K562 (cell line): ENCODE data around the gene PARD3. TPM values are rescaled to one million over a fixed set of nuclear protein-coding genes. Genes with fewer than 3 reads are reported as not detected.

Experiments
- ATAC-seq: fragments of 200-7000 bp; cut with Tn5 transposase; 3 replicates; pipeline ENCODE4 v1.9.1; 2020; ENCODE audit warnings: moderate library complexity
- BruUV-seq: library from RNA; stranded (reverse); fragments of 400-500 nt; replicated peaks from 2 replicates; lab custom pipeline; 2021; lab: Mats Ljungman, UMichigan
- CTCF ChIA-PET: fragments of 300-600 bp; formaldehyde crosslinking; extraction: SDS; loops from one replicate; lab custom pipeline; 2021; ENCODE audit warnings: low intra/inter-chr PET ratio; lab: Yijun Ruan, JAX
- POLR2A ChIA-PET: fragments of 300-600, 350-650 bp; sonication (Branson Sonifier 250); formaldehyde crosslinking; extraction: SDS; loops from one replicate; lab custom pipeline; 2021; ENCODE audit warnings: antibody characterized with exemption, inconsistent platforms; lab: Yijun Ruan, JAX
- DNase-seq, 4 experiments: peaks; one replicate each; pipeline versions ENCODE4 v3.0.0 to v3.0.0-alpha.2; 2011 to 2018; ENCODE audit warnings: low spot score in 3 of 4, mixed read lengths in 3 of 4; ENCODE audit errors: extremely low read depth in 1 of 4
- FAIRE-seq: peaks from 2 replicates; lab custom pipeline; 2011; peaks lifted over from hg19 to GRCh38; lab: Jason Lieb, UNC
- H2AFZ ChIP-seq: 2 replicates; pipeline ENCODE4 v1.6.0; 2011; ENCODE audit warnings: low read depth, low read length, control low read depth, inconsistent platforms
- H3K27ac ChIP-seq: fragments of 200-600 bp; 3 replicates; pipeline ENCODE4 v1.8.0; 2011; ENCODE audit warnings: low read depth, mild to moderate bottlenecking, control low read depth, inconsistent platforms, low read length, moderate library complexity, mixed read lengths; ENCODE audit errors: extremely low read depth
- H3K27me3 ChIP-seq, 2 experiments: fragments of 300-600 bp in 1 of 2; 2 replicates in 1 of 2; 3 replicates in 1 of 2; pipeline versions ENCODE4 v1.6.0 to v1.8.0; 2011; ENCODE audit warnings: inconsistent platforms in 2 of 2, low read length in 2 of 2, mild to moderate bottlenecking in 1 of 2, mixed read lengths in 1 of 2, moderate library complexity in 1 of 2; ENCODE audit not compliant: control insufficient read depth in 2 of 2, insufficient read depth in 2 of 2
- H3K36me3 ChIP-seq: fragments of 300-600 bp; 3 replicates; pipeline ENCODE4 v1.8.0; 2011; ENCODE audit warnings: mild to moderate bottlenecking, low read length, inconsistent platforms; ENCODE audit not compliant: control insufficient read depth, insufficient read depth
- H3K4me1 ChIP-seq, 2 experiments: fragments of 200-600 bp in 1 of 2; replicated peaks in 1 of 2; 2 replicates in 1 of 2; 3 replicates in 1 of 2; pipeline versions ENCODE4 v1.5.1 to v1.8.0; 2011; ENCODE audit warnings: inconsistent platforms in 2 of 2, low read length in 2 of 2, mild to moderate bottlenecking in 1 of 2, mixed read lengths in 1 of 2, moderate library complexity in 1 of 2; ENCODE audit not compliant: control insufficient read depth in 2 of 2, insufficient read depth in 2 of 2
- H3K4me2 ChIP-seq: 2 replicates; pipeline ENCODE4 v1.6.1; 2011; ENCODE audit warnings: low read length, control low read depth, inconsistent platforms, mixed read lengths; ENCODE audit not compliant: insufficient read depth
- H3K4me3 ChIP-seq: fragments of 200-600 bp; sonication (generic), shearing (Covaris generic); 2 replicates; pipeline ENCODE4 v1.5.1; 2016; ENCODE audit warnings: control low read depth, inconsistent platforms
- H3K79me2 ChIP-seq: fragments of 200-600 bp; 3 replicates; pipeline ENCODE4 v1.8.0; 2011; ENCODE audit warnings: low read length, inconsistent platforms; ENCODE audit not compliant: control insufficient read depth, insufficient read depth
- H3K9ac ChIP-seq, 2 experiments: 2 replicates each; pipeline versions ENCODE4 v1.6.0 to v1.6.1; 2011; ENCODE audit warnings: low read depth in 2 of 2, low read length in 2 of 2, control low read depth in 1 of 2, inconsistent platforms in 1 of 2, mild to moderate bottlenecking in 1 of 2, mixed read lengths in 1 of 2; ENCODE audit not compliant: insufficient read depth in 1 of 2
- H3K9me1 ChIP-seq: one replicate; pipeline ENCODE4 v1.6.0; 2011; ENCODE audit warnings: inconsistent platforms, mild to moderate bottlenecking, low read length, moderate library complexity; ENCODE audit not compliant: control insufficient read depth, insufficient read depth
- H3K9me3 ChIP-seq: replicated peaks from 2 replicates; pipeline ENCODE4 v1.5.1; 2011; ENCODE audit warnings: low read depth, low read length, inconsistent platforms; ENCODE audit not compliant: control insufficient read depth, insufficient read depth
- H4K20me1 ChIP-seq: replicated peaks from 2 replicates; pipeline ENCODE4 v1.6.1; 2011; ENCODE audit warnings: low read length, inconsistent platforms, mixed read lengths; ENCODE audit not compliant: control insufficient read depth, insufficient read depth
- CBX5 ChIP-seq: IDR thresholded peaks from 2 replicates; pipeline ENCODE4 v1.6.1; 2014; ENCODE audit warnings: low read depth, borderline replicate concordance
- ETS2 ChIP-seq: IDR thresholded peaks from 2 replicates; pipeline ENCODE4 v1.6.1; 2016; ENCODE audit warnings: borderline replicate concordance, missing genetic modification characterization, mild to moderate bottlenecking, moderate library complexity, missing compliant biosample characterization; ENCODE audit not compliant: poor library complexity, severe bottlenecking
- FIP1L1 ChIP-seq: fragments of 200-400 bp; formaldehyde crosslinking; IDR thresholded peaks from 2 replicates; pipeline ENCODE4 v1.6.1; 2018; ENCODE audit warnings: mild to moderate bottlenecking, low read depth, low read length; ENCODE audit not compliant: poor library complexity, severe bottlenecking
- KAT2B ChIP-seq: IDR thresholded peaks from one replicate; pipeline ENCODE4 v1.6.1; 2012; ENCODE audit warnings: low read depth, mild to moderate bottlenecking, control low read depth, inconsistent platforms, low read length, moderate library complexity
- MXD1 ChIP-seq: fragments of 250-450 bp; sonication (Bioruptor Pico); IDR thresholded peaks from 2 replicates; pipeline ENCODE4 v1.8.0; 2021; ENCODE audit warnings: borderline replicate concordance, mild to moderate bottlenecking, moderate library complexity; ENCODE audit not compliant: poor library complexity, severe bottlenecking
- ZNF318 ChIP-seq, 2 experiments: fragments of 450-650 bp; IDR thresholded peaks; 2 replicates each; pipeline ENCODE4 v1.6.1; 2016; ENCODE audit warnings: mild to moderate bottlenecking in 2 of 2, borderline replicate concordance in 1 of 2, low read depth in 1 of 2, moderate library complexity in 1 of 2
- ZNF445 ChIP-seq: fragments of 250-450 bp; sonication (Bioruptor Pico); IDR thresholded peaks from 2 replicates; pipeline ENCODE4 v1.4.0; 2020; ENCODE audit warnings: low read depth, mild to moderate bottlenecking, moderate library complexity
- ZNF655 ChIP-seq: fragments of 250-450 bp; sonication (Bioruptor Pico); IDR thresholded peaks from 2 replicates; pipeline ENCODE4 v1.5.0; 2021
- ZNF696 ChIP-seq: fragments of 250-450 bp; sonication (Bioruptor Pico); conservative IDR thresholded peaks from 2 replicates; pipeline ENCODE4 v1.4.0; 2020; ENCODE audit warnings: mild to moderate bottlenecking, moderate library complexity
- ZNF79 ChIP-seq: fragments of 250-450 bp; sonication (Bioruptor Pico); IDR thresholded peaks from 2 replicates; pipeline ENCODE4 v1.4.0; 2020; ENCODE audit warnings: low read depth, mild to moderate bottlenecking, moderate library complexity
- ZSCAN32 ChIP-seq: fragments of 450-650 bp; formaldehyde crosslinking; IDR thresholded peaks from 2 replicates; pipeline ENCODE4 v1.4.0; 2020; ENCODE audit warnings: mild to moderate bottlenecking, moderate library complexity
- WGBS: fragments of 100-300 bp; shearing (Covaris generic); methylation state at CpG from one replicate; pipeline ENCODE4 v1.1.6; 2016; ENCODE audit warnings: low coverage, mixed read lengths; ENCODE audit not compliant: insufficient coverage; ENCODE audit errors: missing lambda C conversion rate; 5-methylcytosine and 5-hydroxymethylcytosine counted together
- in situ Hi-C: fragments of 300-500 bp; cut with MboI; formaldehyde crosslinking; loops from 4 replicates; pipeline ENCODE4 v1.15.0; 2018; ENCODE audit warnings: inconsistent platforms, mixed read lengths
- intact Hi-C: fragments of 100-400 bp; cut with micrococcal nuclease; formaldehyde crosslinking; loops from 2 replicates; pipeline ENCODE4 v1.14.2; 2022
- polyA plus RNA-seq, 8 experiments: library from polyadenylated mRNA; depleted of rRNA in 4 of 8; stranded (reverse) in 5 of 8; unstranded in 3 of 8; fragments of >200 nt; fragmentation: Nextera tagmentation in 2 of 8; fragmentation: Illumina TruSeq in 1 of 8; extraction: Ambion mirVana in 2 of 8; extraction: Trizol in 1 of 8; gene quantifications; 2 replicates each; pipeline versions ENCODE4 v1.2.1 to v1.2.3, GENCODE V29; 2011 to 2014; ENCODE audit warnings: inconsistent platforms in 1 of 8, missing spikeins in 1 of 8
- total RNA-seq, 7 experiments: library from RNA; depleted of rRNA in 6 of 7; stranded (reverse); fragments of >200 nt in 6 of 7; fragmentation: Illumina TruSeq in 2 of 7; extraction: Trizol in 2 of 7; gene quantifications; 2 replicates each; pipeline versions ENCODE4 v1.2.1 to v1.2.3, GENCODE V29; 2011 to 2021; ENCODE audit warnings: low replicate concordance in 1 of 7

Gene PARD3
- total and polyA plus RNA-seq, 9 of the 15 experiments (the other 6 are each of a cell fraction or from before 2014, with no cell fraction given): 2.7 to 11.7 (median 7.7) TPM

- TF ChIP-seq ZNF655 (CRISPR knock-in tag): no peak
- TF ChIP-seq, all 486 proteins: peak for 0
These were observed 665.0 kb downstream of the PARD3 start (continued) for GRCh38 chr10:34150103-34150502.

GRCh38 chr10:34148305-34148657 lies 666.8 kb downstream of the PARD3 start:
- no peak for DNase-seq
- ATAC-seq: no peak
- BruUV-seq: no TSS peak
- no peaks in the 10 kb centered on the region for H3K79me2 ChIP-seq
- no peak overlapping the region for H3K27ac ChIP-seq
- H3K4me3 ChIP-seq: no peak overlapping the region
- in situ Hi-C loops (no loop called here), intact Hi-C loops (no loop called here)
- no peaks in the 10 kb centered on the region for H3K9me1 ChIP-seq
- CTCF ChIA-PET: no interaction called here
- WGBS: 0% methylated on average over 3 of the region's 3 CpGs
- H3K27me3 ChIP-seq: no peaks in the 10 kb centered on the region
- no peak for FAIRE-seq
- no peak overlapping the region for H3K9ac ChIP-seq
- no peaks in the 10 kb centered on the region; the same call in 1 of the 2 replicates for H4K20me1 ChIP-seq
- no peaks in the 10 kb centered on the region for H3K9me3 ChIP-seq
- H3K4me1 ChIP-seq: no peaks in the 10 kb centered on the region
- no peak overlapping the region for H3K4me2 ChIP-seq
- POLR2A ChIA-PET: no interaction called here
- no peaks in the 10 kb centered on the region for H3K36me3 ChIP-seq
- H2AFZ ChIP-seq: no peak overlapping the region
- TF ChIP-seq FIP1L1: no peak
- TF ChIP-seq KAT2B: no peak
- TF ChIP-seq ZNF79 (CRISPR knock-in tag): no peak
- no peak for TF ChIP-seq MXD1 (CRISPR knock-in tag)
- TF ChIP-seq ZNF445 (CRISPR knock-in tag): no peak
- TF ChIP-seq ETS2: no peak
- no peak for TF ChIP-seq CBX5
- no peak for TF ChIP-seq ZNF696 (CRISPR knock-in tag)
- no peak for TF ChIP-seq ZNF318 (IDR thresholded peaks at IDR 0.05; ENCODE audit: borderline replicate concordance in 1 of 2, low read depth in 1 of 2)
- no peak for TF ChIP-seq ZSCAN32 (CRISPR knock-in tag)
